ENCODE results near the gene COX4I1.

COX4I1 gene

DNA sequence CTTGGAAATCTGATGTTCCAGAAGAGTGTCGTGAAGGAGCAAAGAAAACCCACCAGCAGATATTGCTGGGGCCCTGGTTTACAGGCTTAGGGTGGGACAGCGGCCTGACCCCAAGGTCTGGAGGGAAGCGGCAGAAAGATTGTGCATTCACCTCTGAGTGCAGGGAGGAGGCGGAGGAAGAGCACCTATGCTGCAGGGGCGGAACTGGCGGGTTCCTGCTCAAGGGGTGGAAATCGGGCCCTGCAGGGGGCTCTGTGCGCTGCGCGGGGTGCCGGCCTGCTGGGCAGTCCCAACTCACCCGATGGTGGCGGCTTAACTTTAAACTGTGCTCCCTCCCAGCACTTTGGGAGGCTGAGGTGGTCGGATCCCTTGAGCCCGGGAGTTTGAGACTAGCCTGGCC lies 47.5 kb downstream of the COX4I1 start:
- TF ChIP-seq CTCF (IDR thresholded peaks at IDR 0.05): no peak
- Histone ChIP-seq H3K9me3 (ENCODE audit: control insufficient read depth, low read length) (no peaks in the 10 kb centered on the region), H3K27me3 (ENCODE audit: control insufficient read depth, insufficient read depth, low read length) (no peaks in the 10 kb centered on the region)

GRCh38 chr16:85847681-85848601 lies 48.4 kb downstream of the COX4I1 start:
- no peaks in the 10 kb centered on the region for H3K79me2 ChIP-seq
- H3K9ac ChIP-seq: no peak overlapping the region
- no peak overlapping the region for H3K4me3 ChIP-seq (ENCODE audit: low read depth, low read length)
- H3K9me3 ChIP-seq (ENCODE audit: control insufficient read depth, low read length): no peaks in the 10 kb centered on the region
- no peak for TF ChIP-seq CTCF (IDR thresholded peaks at IDR 0.05)
- peaks cover 4% of the 10 kb centered on the region for H3K4me1 ChIP-seq
- H2AFZ ChIP-seq: peak overlapping the region; percentile 17
- no peak overlapping the region for H3K4me2 ChIP-seq (ENCODE audit: low read length)
- no peak overlapping the region for H3K27ac ChIP-seq
- H3K27me3 ChIP-seq (ENCODE audit: control insufficient read depth, insufficient read depth, low read length): no peaks in the 10 kb centered on the region
- H3K36me3 ChIP-seq (ENCODE audit: control insufficient read depth, insufficient read depth, low read length): no peaks in the 10 kb centered on the region

More for the DNA sequence above, 47.5 kb downstream of the COX4I1 start:
- Histone ChIP-seq H3K36me3 (ENCODE audit: control insufficient read depth, insufficient read depth, low read length) (no peaks in the 10 kb centered on the region), H3K27ac (no peak overlapping the region), H2AFZ (no peak overlapping the region), H3K4me1 (peaks cover 4% of the 10 kb centered on the region), H3K4me2 (ENCODE audit: low read length) (no peak overlapping the region), H3K4me3 (ENCODE audit: low read depth, low read length) (no peak overlapping the region), H3K79me2 (no peaks in the 10 kb centered on the region), H3K9ac (no peak overlapping the region)

DNA sequence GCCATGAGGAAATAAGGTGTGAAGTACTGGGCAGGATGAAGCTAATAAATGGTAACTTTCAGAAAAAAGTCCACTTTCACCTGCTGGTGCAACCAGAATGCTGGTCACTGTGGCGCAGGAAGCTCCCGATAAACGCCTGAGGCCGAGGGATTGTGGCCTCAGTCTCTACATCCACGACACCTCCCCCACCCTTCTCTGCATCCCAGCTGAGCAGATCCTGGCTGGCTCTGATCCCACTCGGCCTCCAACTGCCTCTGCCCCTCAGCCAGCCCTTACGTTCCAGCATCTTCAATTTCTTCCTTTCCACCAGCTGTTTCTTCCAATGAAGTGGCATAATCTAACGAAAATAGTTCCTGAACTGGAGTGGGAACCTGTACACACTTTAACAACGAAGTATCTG lies 49.5 kb downstream of the COX4I1 start:
- Histone ChIP-seq H2AFZ (no peak overlapping the region), H3K9ac (no peak overlapping the region), H3K36me3 (ENCODE audit: control insufficient read depth, insufficient read depth, low read length) (no peaks in the 10 kb centered on the region), H3K4me3 (ENCODE audit: low read depth, low read length) (no peak overlapping the region), H3K27me3 (ENCODE audit: control insufficient read depth, insufficient read depth, low read length) (no peaks in the 10 kb centered on the region), H3K27ac (no peak overlapping the region), H3K79me2 (no peaks in the 10 kb centered on the region), H3K4me2 (ENCODE audit: low read length) (no peak overlapping the region), H3K9me3 (ENCODE audit: control insufficient read depth, low read length) (no peaks in the 10 kb centered on the region), H3K4me1 (peaks cover 4% of the 10 kb centered on the region)
- TF ChIP-seq CTCF (IDR thresholded peaks at IDR 0.05): no peak

DNA sequence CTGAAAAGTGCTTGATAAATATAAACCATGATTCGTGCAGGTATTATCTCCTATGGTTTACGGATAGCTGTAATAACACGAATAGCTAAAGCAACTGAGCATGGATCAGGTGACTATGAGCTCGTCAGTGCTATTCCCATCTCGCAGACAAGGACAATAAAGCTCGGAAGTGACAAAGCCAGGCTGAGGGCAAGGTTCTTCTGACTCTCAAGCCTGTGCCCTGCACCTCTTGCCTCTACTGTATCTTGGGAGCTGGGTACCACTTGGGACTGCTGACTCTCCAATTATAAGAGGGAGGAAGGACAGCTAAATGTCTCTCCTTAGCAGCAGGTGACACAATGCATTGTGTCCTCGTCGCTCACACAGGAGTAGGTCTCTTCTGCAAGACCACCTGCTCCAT lies 49.9 kb downstream of the COX4I1 start:
- no peak overlapping the region for H3K27ac ChIP-seq
- no peak overlapping the region for H3K4me3 ChIP-seq (ENCODE audit: low read depth, low read length)
- H3K27me3 ChIP-seq (ENCODE audit: control insufficient read depth, insufficient read depth, low read length): no peaks in the 10 kb centered on the region
- no peaks in the 10 kb centered on the region for H3K9me3 ChIP-seq (ENCODE audit: control insufficient read depth, low read length)
- no peak overlapping the region for H3K4me2 ChIP-seq (ENCODE audit: low read length)
- no peaks in the 10 kb centered on the region for H3K79me2 ChIP-seq
- no peak for TF ChIP-seq CTCF (IDR thresholded peaks at IDR 0.05)
- H3K36me3 ChIP-seq (ENCODE audit: control insufficient read depth, insufficient read depth, low read length): no peaks in the 10 kb centered on the region
- no peak overlapping the region for H2AFZ ChIP-seq
- H3K9ac ChIP-seq: no peak overlapping the region
- H3K4me1 ChIP-seq: peaks cover 4% of the 10 kb centered on the region

All from parathyroid adenoma (tissue), 2 donors.